Endothelial cell of umbilical vein (primary cell): ENCODE results near the gene SYT7. TPM values are rescaled to one million over a fixed set of nuclear protein-coding genes. Genes with fewer than 3 reads are reported as not detected.

Source experiments
- BruUV-seq: library from RNA; stranded (reverse); fragments of 400-500 nt; replicated peaks from 2 replicates; lab custom pipeline; 2021; lab: Mats Ljungman, UMichigan
- CTCF ChIA-PET: fragments of 300-600, 350-600 bp; sonication (Branson Sonifier 250); formaldehyde crosslinking; loops from one replicate; lab custom pipeline; 2021; ENCODE audit warnings: antibody characterized with exemption, inconsistent platforms; lab: Charles Lee
- POLR2A ChIA-PET: fragments of 300-600, 350-600 bp; sonication (Branson Sonifier 250); formaldehyde crosslinking; loops from one replicate; lab custom pipeline; 2021; ENCODE audit warnings: antibody characterized with exemption, inconsistent platforms; lab: Charles Lee
- DNase-seq: peaks from one replicate; pipeline ENCODE4 v3.0.0-alpha.2; 2011; ENCODE audit warnings: low read depth, low spot score
- FAIRE-seq: peaks from 2 replicates; lab custom pipeline; 2011; peaks lifted over from hg19 to GRCh38; lab: Jason Lieb, UNC
- H2AFZ ChIP-seq: 2 replicates; pipeline ENCODE4 v1.6.0; 2012; ENCODE audit warnings: low read depth, low read length, control low read depth, inconsistent platforms
- H3K27ac ChIP-seq: 2 replicates; pipeline ENCODE4 v1.5.1; 2011; ENCODE audit warnings: low read depth, mild to moderate bottlenecking, control low read depth, low read length, moderate library complexity; ENCODE audit not compliant: insufficient read depth
- H3K27me3 ChIP-seq, 2 experiments: 2 replicates each; pipeline versions ENCODE4 v1.6.0 to v1.6.1; 2011; ENCODE audit warnings: low read length in 2 of 2, mixed read lengths in 1 of 2; ENCODE audit not compliant: control insufficient read depth in 2 of 2, insufficient read depth in 2 of 2
- H3K36me3 ChIP-seq, 2 experiments: 2 replicates in 1 of 2; 3 replicates in 1 of 2; pipeline ENCODE4 v1.5.1; 2011; ENCODE audit warnings: low read length in 2 of 2, mild to moderate bottlenecking in 1 of 2, moderate library complexity in 1 of 2; ENCODE audit not compliant: control insufficient read depth in 2 of 2, insufficient read depth in 2 of 2; ENCODE audit errors: extremely low read depth in 1 of 2
- H3K4me1 ChIP-seq: 3 replicates; pipeline ENCODE4 v1.5.1; 2011; ENCODE audit warnings: mild to moderate bottlenecking, low read length; ENCODE audit not compliant: control insufficient read depth, insufficient read depth; ENCODE audit errors: extremely low read depth
- H3K4me2 ChIP-seq: 2 replicates; pipeline ENCODE4 v1.6.1; 2011; ENCODE audit warnings: low read length, control low read depth, mixed read lengths; ENCODE audit not compliant: insufficient read depth
- H3K4me3 ChIP-seq, 3 experiments: fragments of 200-600 bp in 1 of 3; sonication (generic), shearing (Covaris generic) in 1 of 3; replicated peaks in 1 of 3; 2 replicates each; pipeline ENCODE4 v1.5.1; 2011 to 2016; ENCODE audit warnings: control low read depth in 3 of 3, low read length in 3 of 3, mild to moderate bottlenecking in 2 of 3, inconsistent platforms in 1 of 3, low read depth in 1 of 3, moderate library complexity in 1 of 3; ENCODE audit not compliant: insufficient read depth in 1 of 3
- H3K79me2 ChIP-seq: 2 replicates; pipeline ENCODE4 v1.6.0; 2012; ENCODE audit warnings: low read length, inconsistent platforms; ENCODE audit not compliant: control insufficient read depth, insufficient read depth
- H3K9ac ChIP-seq: replicated peaks from 2 replicates; pipeline ENCODE3; 2011; ENCODE audit warnings: low read length, control low read depth; ENCODE audit not compliant: insufficient read depth; ENCODE audit errors: extremely low read depth
- H3K9me1 ChIP-seq: replicated peaks from 3 replicates; pipeline ENCODE4 v1.6.0; 2011; ENCODE audit warnings: mild to moderate bottlenecking, low read length; ENCODE audit not compliant: control insufficient read depth, insufficient read depth; ENCODE audit errors: extremely low read depth
- H3K9me3 ChIP-seq: replicated peaks from 2 replicates; pipeline ENCODE4 v1.5.1; 2012; ENCODE audit warnings: low read length, inconsistent platforms; ENCODE audit not compliant: control insufficient read depth, insufficient read depth
- H4K20me1 ChIP-seq: replicated peaks from 2 replicates; pipeline ENCODE3; 2011; ENCODE audit warnings: mild to moderate bottlenecking, low read length; ENCODE audit not compliant: control insufficient read depth, insufficient read depth; ENCODE audit errors: extremely low read depth
- EZH2 ChIP-seq: IDR thresholded peaks from 2 replicates; pipeline ENCODE4 v1.6.1; 2012; ENCODE audit warnings: borderline replicate concordance, low read depth, mild to moderate bottlenecking, moderate library complexity, low read length, inconsistent platforms; ENCODE audit not compliant: severe bottlenecking
- GATA2 ChIP-seq: IDR thresholded peaks from 2 replicates; pipeline ENCODE4 v1.7.0; 2011; ENCODE audit warnings: low read depth, mild to moderate bottlenecking, moderate library complexity, mixed read lengths, low read length; ENCODE audit not compliant: insufficient read length, insufficient read depth
- JUN ChIP-seq: IDR thresholded peaks from 2 replicates; pipeline ENCODE4 v1.6.1; 2011; ENCODE audit warnings: borderline replicate concordance, low read depth; ENCODE audit not compliant: insufficient read length, insufficient read depth
- POLR2AphosphoS5 ChIP-seq: IDR thresholded peaks from 2 replicates; pipeline ENCODE4 v1.6.1; 2012; ENCODE audit warnings: low read depth, mild to moderate bottlenecking, control low read depth, low read length, moderate library complexity; ENCODE audit not compliant: insufficient read depth
- dilution Hi-C: fragments of 300-500 bp; cut with MboI; formaldehyde crosslinking; loops from one replicate; pipeline ENCODE4 v1.15.0; 2019; ENCODE audit warnings: low sequenced_read_pairs; ENCODE audit not compliant: extremely low pct_ligation_motif_present
- intact Hi-C: fragments of 100-400 bp; cut with micrococcal nuclease; formaldehyde crosslinking; loops from one replicate; pipeline ENCODE4 v1.10.0; 2022
- polyA plus RNA-seq, 4 experiments: library from polyadenylated mRNA; depleted of rRNA in 3 of 4; stranded (reverse) in 3 of 4; unstranded in 1 of 4; fragments of >200 nt; gene quantifications; 2 replicates each; pipeline versions ENCODE4 v1.2.1 to v1.2.3, GENCODE V29; 2011 to 2012; ENCODE audit warnings: missing spikeins in 1 of 4
- total RNA-seq: library from RNA; stranded (reverse); gene quantifications from 2 replicates; pipeline ENCODE4 v1.2.3, GENCODE V29; 2021
- TF ChIP-seq, protein P1 (sequence below): IDR thresholded peaks from 2 replicates; pipeline ENCODE4 v1.6.1; 2011; ENCODE audit not compliant: insufficient read depth, insufficient read length
- TF ChIP-seq, protein P2 (sequence below), 2 donors: IDR thresholded peaks; 1 replicate in 1 of 2; 2 replicates in 1 of 2; pipeline ENCODE4 v1.5.1; 2011; ENCODE audit warnings: low read length in 2 of 2, mild to moderate bottlenecking in 2 of 2, moderate library complexity in 2 of 2, control low read depth in 1 of 2, inconsistent platforms in 1 of 2, low read depth in 1 of 2; ENCODE audit not compliant: insufficient read depth in 1 of 2; ENCODE audit errors: extremely low read depth in 1 of 2

The SYT7 gene
- total and polyA plus RNA-seq, 2 donors (not counting 3 experiments of a cell fraction or from before 2014, with no cell fraction given), result 0.08 to 0.55 TPM

DNA sequence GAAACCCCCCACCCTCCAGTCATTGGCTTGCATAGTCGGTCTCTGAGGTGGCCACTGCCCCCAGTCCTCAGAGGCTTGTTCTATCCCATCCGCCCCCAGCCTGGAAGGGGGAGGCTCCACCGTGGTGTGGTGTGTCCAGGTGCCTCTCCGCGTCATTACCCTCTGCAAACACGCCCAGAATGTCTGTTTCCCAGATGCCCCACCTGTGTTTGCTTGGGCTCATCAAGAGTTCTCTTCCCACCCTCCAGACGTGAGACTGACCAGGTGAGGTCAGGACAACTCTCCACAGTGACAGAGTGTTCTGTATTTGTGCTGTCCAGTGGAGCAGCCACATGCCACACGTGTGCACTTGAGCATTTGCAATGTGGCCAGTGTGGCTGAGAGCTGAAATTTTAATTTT, 47.5 kb downstream of the SYT7 start:
- DNase-seq (no peak), FAIRE-seq (no peak)
- Histone ChIP-seq H2AFZ (no peak overlapping the region), H3K4me3 (no peak overlapping the region), H3K36me3 (no peaks in the 10 kb centered on the region), H3K9ac (no peak overlapping the region), H3K9me1 (no peaks in the 10 kb centered on the region), H4K20me1 (no peaks in the 10 kb centered on the region), H3K9me3 (no peaks in the 10 kb centered on the region), H3K4me1 (no peaks in the 10 kb centered on the region), H3K27me3 (no peaks in the 10 kb centered on the region), H3K79me2 (no peaks in the 10 kb centered on the region), H3K4me2 (no peak overlapping the region), H3K27ac (no peak overlapping the region)
- dilution Hi-C loops, result no loop called here
- CTCF ChIA-PET, result interaction anchor here (1.2 to 4.0 kb wide), 5 partner anchors 12 to 105 kb away, joined by 3 to 19 read pairs (median 4); no protein-coding TSS in a partner anchor
- intact Hi-C loops, result no loop called here
- POLR2A ChIA-PET, result no interaction called here
- BruUV-seq, result no TSS peak
- TF ChIP-seq POLR2AphosphoS5 (no peak), EZH2 (no peak), GATA2 (no peak)
- TF ChIP-seq, protein P1, sequence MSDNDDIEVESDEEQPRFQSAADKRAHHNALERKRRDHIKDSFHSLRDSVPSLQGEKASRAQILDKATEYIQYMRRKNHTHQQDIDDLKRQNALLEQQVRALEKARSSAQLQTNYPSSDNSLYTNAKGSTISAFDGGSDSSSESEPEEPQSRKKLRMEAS, result no peak

DNA sequence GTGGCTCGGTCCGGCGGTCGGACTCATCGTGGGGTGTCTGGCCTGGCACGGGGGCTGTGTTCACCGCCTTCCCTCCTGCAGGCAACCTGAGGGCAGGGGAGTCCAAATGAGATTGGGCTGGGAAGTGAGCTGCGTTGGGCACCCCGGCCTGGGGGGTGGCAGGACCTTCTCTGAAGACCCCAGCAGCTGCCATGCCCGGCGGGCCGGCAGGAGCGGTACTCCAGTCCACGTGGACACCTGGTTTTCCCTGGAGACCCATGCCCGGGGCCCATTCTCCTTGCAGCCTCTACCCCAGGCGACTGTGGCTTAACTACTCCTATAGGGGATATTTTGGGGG, 47.9 kb downstream of the SYT7 start:
- POLR2A ChIA-PET, result no interaction called here
- CTCF ChIA-PET, result interaction anchor here (1.2 to 4.0 kb wide), 9 partner anchors 12 to 105 kb away, joined by 3 to 27 read pairs (median 5); no protein-coding TSS in a partner anchor
- Histone ChIP-seq H3K4me1 (no peaks in the 10 kb centered on the region), H3K4me2 (no peak overlapping the region), H3K9ac (no peak overlapping the region), H3K36me3 (no peaks in the 10 kb centered on the region), H3K9me1 (no peaks in the 10 kb centered on the region), H2AFZ (no peak overlapping the region), H3K4me3 (no peak overlapping the region), H4K20me1 (no peaks in the 10 kb centered on the region), H3K27ac (no peak overlapping the region), H3K9me3 (no peaks in the 10 kb centered on the region), H3K79me2 (no peaks in the 10 kb centered on the region), H3K27me3 (no peaks in the 10 kb centered on the region)
- intact Hi-C loops, result no loop called here
- dilution Hi-C loops, result no loop called here
- TF ChIP-seq JUN (no peak), EZH2 (no peak)
- TF ChIP-seq, protein P2, sequence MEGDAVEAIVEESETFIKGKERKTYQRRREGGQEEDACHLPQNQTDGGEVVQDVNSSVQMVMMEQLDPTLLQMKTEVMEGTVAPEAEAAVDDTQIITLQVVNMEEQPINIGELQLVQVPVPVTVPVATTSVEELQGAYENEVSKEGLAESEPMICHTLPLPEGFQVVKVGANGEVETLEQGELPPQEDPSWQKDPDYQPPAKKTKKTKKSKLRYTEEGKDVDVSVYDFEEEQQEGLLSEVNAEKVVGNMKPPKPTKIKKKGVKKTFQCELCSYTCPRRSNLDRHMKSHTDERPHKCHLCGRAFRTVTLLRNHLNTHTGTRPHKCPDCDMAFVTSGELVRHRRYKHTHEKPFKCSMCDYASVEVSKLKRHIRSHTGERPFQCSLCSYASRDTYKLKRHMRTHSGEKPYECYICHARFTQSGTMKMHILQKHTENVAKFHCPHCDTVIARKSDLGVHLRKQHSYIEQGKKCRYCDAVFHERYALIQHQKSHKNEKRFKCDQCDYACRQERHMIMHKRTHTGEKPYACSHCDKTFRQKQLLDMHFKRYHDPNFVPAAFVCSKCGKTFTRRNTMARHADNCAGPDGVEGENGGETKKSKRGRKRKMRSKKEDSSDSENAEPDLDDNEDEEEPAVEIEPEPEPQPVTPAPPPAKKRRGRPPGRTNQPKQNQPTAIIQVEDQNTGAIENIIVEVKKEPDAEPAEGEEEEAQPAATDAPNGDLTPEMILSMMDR (IDR thresholded peaks at IDR 0.05; ENCODE audit: extremely low read depth in 1 of 2, insufficient read depth in 1 of 2, low read depth in 1 of 2, low read length in 2 of 2), result no peak
- no peak for FAIRE-seq
- DNase-seq, result no peak
- no TSS peak for BruUV-seq
